NCI-H345 treated with DMSO at 0.1 percent for 48 hours (cell line): ENCODE measurements around the gene TXNDC16.
"Not testable (repeated sequence)": the region's sequence is repeated elsewhere in the genome, so short reads cannot be mapped to it uniquely, and the experiment has no call there.

Experiments
- DNase-seq: peaks from one replicate; lab custom pipeline; 2025; ENCODE audit not compliant: unreplicated experiment; lab: John Stamatoyannopoulos, UW

Gene TXNDC16

DNA sequence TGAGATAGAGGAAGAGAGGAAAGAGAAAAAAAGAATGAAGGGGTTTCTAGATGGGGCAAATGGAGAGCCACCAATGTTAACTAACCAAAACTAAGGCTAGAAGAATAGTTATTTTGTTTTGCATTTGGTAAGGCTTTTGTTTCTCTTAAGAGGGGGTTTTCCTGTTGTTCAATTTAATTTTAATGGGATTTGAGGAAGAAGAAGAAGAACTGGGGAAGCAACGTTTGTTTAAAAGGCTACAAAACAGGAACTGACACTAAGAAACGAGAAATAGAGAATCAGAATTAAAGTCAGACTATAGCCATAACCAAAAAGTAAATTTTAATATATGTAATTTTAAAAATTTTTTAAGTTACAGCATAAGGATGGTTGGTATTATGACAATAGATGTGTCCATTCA is 13.7 kb downstream of the TXNDC16 start:
- no peak for DNase-seq

DNA sequence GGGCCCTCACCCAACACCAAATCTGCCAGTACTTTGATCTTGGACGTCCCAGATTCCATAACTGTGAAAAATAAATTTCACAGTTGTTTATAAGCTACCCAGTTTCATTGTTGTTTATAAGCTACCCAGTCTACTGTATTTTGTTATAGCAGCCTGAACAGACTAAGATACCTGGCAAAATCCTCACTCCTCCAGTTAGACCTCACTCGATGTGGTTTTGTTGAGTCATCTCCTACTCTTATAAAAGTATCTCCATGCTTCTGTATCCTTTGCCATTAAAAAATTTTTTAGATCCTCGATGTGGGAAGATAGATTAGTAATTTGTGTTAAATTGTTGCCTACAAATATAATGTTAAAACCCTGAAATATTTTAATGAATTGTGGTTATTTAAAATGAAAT is 16.0 kb downstream of the TXNDC16 start:
- no peak for DNase-seq

DNA sequence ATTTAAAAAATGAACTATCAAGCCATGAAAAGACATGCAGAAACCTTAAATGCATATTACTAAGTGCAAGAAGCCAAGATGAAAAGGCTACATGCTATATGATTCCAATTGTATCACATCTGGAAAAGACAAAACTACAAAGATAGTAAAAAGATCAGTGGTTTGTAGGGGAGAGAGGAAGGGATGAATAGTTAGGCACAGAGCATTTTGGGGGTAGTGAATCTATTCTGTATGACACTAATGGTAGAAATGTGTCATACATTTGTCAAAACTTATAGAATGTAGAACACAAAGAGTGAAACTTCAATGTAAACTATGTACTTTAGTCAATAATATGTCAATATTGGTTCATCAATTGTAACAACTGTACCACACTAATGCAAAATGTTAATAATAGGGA is 20.8 kb downstream of the TXNDC16 start:
- DNase-seq, result no peak

DNA sequence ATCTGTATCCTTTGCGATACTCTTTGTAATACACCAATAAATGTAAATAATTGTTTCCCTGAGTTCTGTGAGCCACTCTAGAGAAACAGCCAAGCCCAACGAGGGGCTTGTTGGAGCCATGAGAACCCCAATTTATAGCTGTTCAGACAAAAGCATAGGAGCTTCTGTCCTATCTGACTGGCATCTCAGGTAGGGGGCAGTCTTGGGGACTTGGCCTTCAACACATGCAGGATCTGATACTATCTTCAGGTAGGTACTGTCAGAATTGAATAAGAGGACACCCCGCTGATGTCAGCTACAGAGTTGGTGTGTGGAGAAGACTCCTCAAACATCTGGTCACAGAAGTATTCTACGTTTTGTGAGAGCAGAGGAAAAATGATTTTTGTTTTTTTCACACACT is 25.3 kb downstream of the TXNDC16 start:
- DNase-seq, result no peak

- DNase-seq, result no peak
Observed at GRCh38 chr14:52522581-52523345, 29.5 kb downstream of the TXNDC16 start.

DNA sequence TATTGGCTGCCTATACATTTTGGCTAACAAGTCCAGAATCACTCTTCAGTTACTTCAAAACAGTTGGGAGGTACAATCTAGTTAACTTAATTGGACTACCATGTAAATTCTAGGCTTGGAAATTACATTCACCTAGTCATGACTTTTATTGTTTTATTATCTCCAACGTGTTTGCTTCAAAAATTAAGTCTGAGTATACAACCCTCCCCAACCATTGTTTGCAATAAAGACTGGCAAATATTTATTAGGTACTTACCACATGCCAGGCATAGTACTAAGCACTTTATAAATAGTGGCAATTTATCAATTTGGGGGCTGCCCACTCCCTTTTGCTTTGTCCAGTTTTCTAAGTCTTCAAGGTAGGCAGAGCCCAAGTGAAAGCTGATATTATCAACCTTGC is 30.3 kb downstream of the TXNDC16 start:
- DNase-seq, result no peak

GRCh38 chr14:52514046-52514811 is 38.1 kb downstream of the TXNDC16 start:
- DNase-seq, result no peak

- no peak for DNase-seq
Observed at GRCh38 chr14:52513249-52513648, 39.1 kb downstream of the TXNDC16 start.

- no peak for DNase-seq
Observed at GRCh38 chr14:52494444-52494843, 57.9 kb downstream of the TXNDC16 start.

DNA sequence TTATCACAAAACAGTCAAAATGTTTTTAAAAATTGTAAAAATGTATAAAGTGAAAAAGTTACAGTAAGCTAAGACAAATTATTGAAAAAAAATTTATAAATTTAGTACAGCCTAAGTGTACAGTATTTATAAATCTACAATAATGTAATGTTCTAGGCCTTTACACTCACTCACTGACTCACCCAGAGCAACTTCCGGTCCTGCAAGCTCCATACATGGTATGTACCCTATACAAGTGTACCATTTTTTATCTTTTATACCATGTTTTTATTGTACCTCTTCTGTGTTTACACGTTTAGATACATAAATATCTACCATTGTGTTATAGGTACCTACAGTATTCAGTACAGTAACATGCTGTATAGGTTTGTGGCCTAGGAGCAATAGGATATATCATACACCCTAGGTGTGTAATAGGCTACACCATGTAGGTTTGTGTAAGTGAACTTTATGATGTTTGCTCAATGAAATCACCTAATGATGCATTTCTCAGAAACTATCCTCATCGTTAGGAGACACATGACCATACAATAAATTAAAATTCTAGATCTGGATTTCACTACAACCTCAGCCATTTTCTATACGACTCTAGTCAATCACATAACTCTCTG is 66.8 kb downstream of the TXNDC16 start:
- no peak for DNase-seq

- DNase-seq, result no peak
Observed at GRCh38 chr14:52481864-52482263, 70.4 kb downstream of the TXNDC16 start.

- DNase-seq, result peak; percentile 2
Observed at GRCh38 chr14:52473557-52473956, 78.7 kb downstream of the TXNDC16 start.

DNA sequence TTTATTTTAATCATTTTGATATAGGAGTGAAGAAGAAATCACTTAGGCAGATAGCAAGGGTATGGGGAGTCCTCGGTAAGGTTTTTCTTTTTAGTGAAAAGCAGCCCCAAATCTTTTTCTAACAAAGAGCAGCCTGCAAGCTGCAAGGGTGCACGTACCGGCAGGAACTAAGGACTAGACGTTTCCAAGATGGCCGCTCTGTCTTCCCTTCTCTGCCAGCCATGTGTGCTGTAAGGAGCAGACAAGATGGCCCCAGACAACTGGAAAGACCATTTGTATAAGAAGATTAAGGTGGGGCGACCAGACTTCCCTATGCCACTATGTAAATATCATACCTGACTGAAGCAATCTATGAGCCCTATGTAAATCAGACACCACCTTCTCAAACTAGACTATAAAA is 79.6 kb downstream of the TXNDC16 start:
- DNase-seq, result no peak

DNA sequence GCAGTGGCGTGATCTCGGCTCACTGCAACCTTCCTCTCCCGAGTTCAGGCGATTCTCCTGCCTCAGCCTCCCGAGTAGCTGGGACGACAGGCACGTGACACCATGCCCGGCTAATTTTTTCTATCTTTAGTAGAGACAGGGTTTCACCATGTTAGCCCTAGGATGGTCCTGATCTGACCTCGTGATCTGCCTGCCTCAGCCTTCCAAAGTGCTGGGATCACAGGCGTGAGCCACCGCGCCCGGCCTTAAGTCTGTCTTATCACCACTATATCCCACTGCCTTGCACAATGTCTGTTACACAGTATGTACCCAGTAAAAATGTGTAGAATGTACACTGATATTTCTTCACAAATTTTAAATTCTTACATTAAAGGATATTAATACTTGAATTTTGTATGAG is 80.1 kb downstream of the TXNDC16 start:
- DNase-seq, result not testable (repeated sequence)

DNA sequence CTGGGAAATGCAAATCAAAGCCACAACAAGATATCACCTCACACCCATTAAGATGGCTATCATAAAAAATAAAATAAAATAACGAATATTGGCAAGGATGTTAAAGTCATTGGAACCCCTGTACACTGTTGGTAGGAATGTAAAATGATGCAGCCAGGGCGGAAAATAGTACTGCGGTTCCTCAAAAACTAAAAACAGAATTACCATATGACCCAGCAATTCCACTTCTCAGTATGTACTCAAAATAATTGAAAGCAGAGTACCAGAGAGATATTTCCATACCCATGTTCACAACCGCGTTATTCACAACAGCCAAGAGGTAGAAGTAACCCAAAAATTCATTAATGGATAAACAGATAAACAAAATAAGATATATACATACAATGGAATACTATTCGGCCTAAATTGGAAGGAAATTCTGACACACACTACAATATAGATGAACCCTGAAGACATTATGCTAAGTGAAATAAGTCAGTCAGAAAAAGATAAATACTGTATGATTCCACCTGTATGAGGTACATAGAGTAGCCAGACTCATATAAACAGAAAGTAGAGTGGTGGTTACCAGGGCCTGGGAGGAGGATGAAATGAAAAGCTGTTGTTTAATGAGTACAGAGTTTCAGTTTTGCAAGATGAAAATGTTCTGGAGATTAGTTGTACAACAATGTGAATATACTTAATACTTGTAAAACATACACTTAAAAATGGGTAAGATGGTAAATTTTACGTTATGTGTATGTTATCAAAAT is 84.6 kb downstream of the TXNDC16 start:
- no peak for DNase-seq

DNA sequence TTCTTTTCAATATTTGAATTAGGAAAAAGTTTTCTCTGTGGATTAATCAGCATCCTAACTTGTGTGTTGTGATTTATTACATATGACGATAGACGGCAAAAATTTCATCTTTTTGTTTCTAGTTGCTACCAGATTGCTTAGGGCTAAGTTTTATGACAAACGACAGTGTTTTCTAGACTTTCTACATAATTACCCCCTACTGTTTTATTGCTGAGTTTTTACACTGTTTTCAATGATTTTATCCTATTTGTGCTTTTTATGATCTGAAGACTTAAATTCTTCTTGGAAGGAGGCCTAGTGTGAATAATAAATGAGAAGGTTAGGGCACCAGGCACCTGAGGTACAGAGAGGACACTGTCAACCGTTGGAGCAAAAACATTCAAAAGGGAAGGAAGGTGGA is 88.1 kb downstream of the TXNDC16 start:
- no peak for DNase-seq

DNA sequence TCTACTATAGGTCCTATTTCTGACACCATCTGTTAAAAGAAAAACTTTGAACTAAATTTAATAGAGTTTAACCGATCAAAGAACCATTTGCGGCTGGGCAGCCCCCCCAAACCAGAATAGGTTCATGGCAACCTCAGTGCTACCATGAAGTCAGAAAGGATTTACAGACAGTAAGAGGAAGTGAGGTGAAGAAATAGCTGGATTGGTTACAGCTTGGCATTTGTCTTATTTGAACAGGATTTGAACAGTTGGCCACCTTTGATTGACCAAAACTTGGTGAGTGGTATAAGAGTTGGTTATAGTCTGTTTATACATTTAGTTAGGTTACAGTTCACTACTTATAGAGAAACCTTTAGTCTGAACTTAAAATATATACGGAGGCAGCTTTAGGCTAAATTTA is 88.9 kb downstream of the TXNDC16 start:
- DNase-seq, result no peak

DNA sequence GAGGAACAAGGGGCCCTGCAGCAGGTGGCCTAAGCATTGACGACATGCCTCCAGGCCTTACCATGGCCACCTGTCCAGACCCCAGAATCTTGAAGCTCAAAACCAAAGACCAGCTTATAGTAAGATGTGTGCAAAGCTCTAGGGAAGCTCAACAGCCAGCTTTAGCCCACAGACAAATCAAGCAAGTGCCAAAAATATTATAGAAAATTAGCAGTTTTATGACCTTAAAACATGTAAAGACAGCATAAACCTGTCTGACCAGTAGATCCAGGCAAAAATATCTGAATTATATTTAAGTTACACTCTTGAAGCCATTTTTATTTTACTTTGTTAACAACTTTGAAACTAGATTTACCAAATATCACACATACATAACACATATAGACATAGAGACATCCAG is 90.6 kb downstream of the TXNDC16 start:
- DNase-seq, result no peak

DNA sequence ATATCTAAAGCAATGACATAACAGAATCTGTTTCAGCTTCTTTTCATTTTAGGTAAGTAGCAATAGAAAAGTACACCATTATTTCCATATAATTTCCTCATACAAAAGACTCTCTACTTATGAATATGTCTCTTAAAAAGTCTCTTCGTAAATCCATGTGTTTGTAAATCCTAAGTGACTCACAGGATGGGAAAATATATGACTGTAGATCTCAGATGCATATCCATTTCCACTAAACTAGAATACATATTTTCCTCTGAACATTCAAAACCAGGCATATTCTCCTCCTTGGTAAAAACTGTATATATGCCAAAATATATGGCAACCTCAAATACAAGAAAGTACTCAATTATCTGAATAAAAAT is 93.6 kb downstream of the TXNDC16 start:
- no peak for DNase-seq

- DNase-seq, result no peak
Observed at GRCh38 chr14:52457411-52457810, 94.9 kb downstream of the TXNDC16 start.

DNA sequence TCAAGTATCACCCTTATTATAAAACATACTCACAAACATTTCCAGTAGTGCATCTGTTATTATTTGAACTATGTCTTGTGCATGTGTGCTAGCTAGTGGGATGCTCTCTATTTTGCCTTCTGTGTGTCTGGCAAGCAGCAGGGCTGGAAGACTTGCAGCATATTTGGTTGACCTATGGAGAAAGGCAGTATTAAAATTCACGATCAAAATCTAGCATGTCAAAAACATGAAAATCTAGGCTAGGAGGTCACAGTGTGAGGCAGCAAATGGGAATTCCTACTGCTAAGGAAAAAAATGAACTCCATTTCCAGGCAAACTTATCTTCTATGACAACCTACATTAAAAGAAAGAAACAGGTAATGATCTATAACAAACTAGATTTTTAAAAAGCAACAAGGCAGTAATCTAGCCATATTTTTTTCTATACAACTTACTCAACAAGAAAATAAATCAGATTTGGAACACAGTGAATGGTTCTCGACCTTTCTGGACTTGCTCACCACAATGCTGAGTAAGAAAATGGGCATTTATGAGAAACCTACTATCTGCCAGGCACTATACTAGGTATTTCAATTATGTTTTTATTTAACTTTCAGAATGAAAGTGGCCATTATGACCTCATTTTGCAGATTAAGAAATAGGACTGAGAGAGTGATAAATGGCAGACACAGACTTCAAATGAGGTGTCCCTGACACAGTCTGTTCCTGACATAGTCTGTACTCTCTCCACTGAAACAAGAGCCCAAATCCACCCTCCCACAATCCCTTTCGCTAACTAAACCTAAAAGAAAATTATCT is 96.8 kb downstream of the TXNDC16 start:
- no peak for DNase-seq
